WTC11 (cell line): ENCODE results near the gene STXBP1.

ENCODE experiments used
- CTCF ChIP-seq: fragments of 200-600 bp; IDR thresholded peaks from 2 replicates; pipeline ENCODE4 v1.8.0; 2022; ENCODE audit warnings: antibody characterized with exemption
- ESRRA ChIP-seq: sonication (generic); formaldehyde crosslinking; IDR thresholded peaks from 2 replicates; pipeline ENCODE4 v1.8.1; 2022; ENCODE audit warnings: mild to moderate bottlenecking, missing genetic modification reagents, borderline replicate concordance
- GTF2I ChIP-seq: fragments of 250-450 bp; sonication (Bioruptor Pico); conservative IDR thresholded peaks from 2 replicates; pipeline ENCODE4 v1.4.0; 2021; ENCODE audit warnings: mild to moderate bottlenecking
- MAX ChIP-seq: sonication (generic); formaldehyde crosslinking; IDR thresholded peaks from 2 replicates; pipeline ENCODE4 v1.8.0; 2022; ENCODE audit warnings: mild to moderate bottlenecking, missing genetic modification reagents
- STAT6 ChIP-seq: sonication (generic); formaldehyde crosslinking; conservative IDR thresholded peaks from 2 replicates; pipeline ENCODE4 v1.8.1; 2023; ENCODE audit warnings: mild to moderate bottlenecking, low read depth, missing genetic modification reagents, moderate library complexity
- TEAD4 ChIP-seq: sonication (generic); formaldehyde crosslinking; IDR thresholded peaks from 2 replicates; pipeline ENCODE4 v1.8.0; 2022; ENCODE audit warnings: mild to moderate bottlenecking, missing genetic modification reagents
- USF1 ChIP-seq: sonication (generic); formaldehyde crosslinking; IDR thresholded peaks from 2 replicates; pipeline ENCODE4 v1.8.0; 2022; ENCODE audit warnings: mild to moderate bottlenecking, missing genetic modification reagents
- ZNF532 ChIP-seq: fragments of 250-450 bp; sonication (Bioruptor Pico); IDR thresholded peaks from 2 replicates; pipeline ENCODE4 v1.9.0; 2021; ENCODE audit warnings: mild to moderate bottlenecking, borderline replicate concordance

GRCh38 chr9:127723013-127723412 lies 110.9 kb downstream of the STXBP1 start:
- TF ChIP-seq MAX (CRISPR knock-in tag) = no peak
- TF ChIP-seq GTF2I = no peak
- TF ChIP-seq STAT6 (CRISPR knock-in tag) = no peak
- TF ChIP-seq TEAD4 = no peak
- no peak for TF ChIP-seq CTCF
- no peak for TF ChIP-seq USF1 (CRISPR knock-in tag)
- TF ChIP-seq ESRRA = no peak
- TF ChIP-seq ZNF532 (CRISPR knock-in tag) = no peak
